Ectodermal cell (in vitro differentiated cells): ENCODE results near the gene NUP210L.
"Not testable (repeated sequence)": the region's sequence is repeated elsewhere in the genome, so short reads cannot be mapped to it uniquely, and the experiment has no call there.

Experiments used
- H3K27ac ChIP-seq: 2 replicates; pipeline ENCODE4 v1.7.0; 2013; ENCODE audit warnings: mild to moderate bottlenecking, low read depth, low read length; ENCODE audit not compliant: insufficient read depth, poor library complexity, severe bottlenecking
- H3K27me3 ChIP-seq: 2 replicates; pipeline ENCODE4 v1.7.0; 2013; ENCODE audit warnings: mild to moderate bottlenecking, low read length; ENCODE audit not compliant: insufficient read depth, control insufficient read depth, poor library complexity, severe bottlenecking
- H3K36me3 ChIP-seq: one replicate; pipeline ENCODE4 v1.7.0; 2013; ENCODE audit warnings: low read length; ENCODE audit not compliant: control insufficient read depth, insufficient read depth
- H3K4me1 ChIP-seq: one replicate; pipeline ENCODE4 v1.7.0; 2013; ENCODE audit warnings: low read length; ENCODE audit not compliant: control insufficient read depth, insufficient read depth
- H3K4me3 ChIP-seq: 2 replicates; pipeline ENCODE4 v1.7.0; 2013; ENCODE audit warnings: low read depth, low read length, control low read depth; ENCODE audit not compliant: insufficient read depth
- H3K9me3 ChIP-seq: 2 replicates; pipeline ENCODE4 v1.7.0; 2013; ENCODE audit warnings: mild to moderate bottlenecking, low read length, moderate library complexity; ENCODE audit not compliant: control insufficient read depth
- WGBS, 2 experiments: methylation state at CpG; one replicate each; pipeline ENCODE4 v1.1.7; 2013; ENCODE audit warnings: missing lambda C conversion rate in 2 of 2; 5-methylcytosine and 5-hydroxymethylcytosine counted together

The NUP210L gene

DNA sequence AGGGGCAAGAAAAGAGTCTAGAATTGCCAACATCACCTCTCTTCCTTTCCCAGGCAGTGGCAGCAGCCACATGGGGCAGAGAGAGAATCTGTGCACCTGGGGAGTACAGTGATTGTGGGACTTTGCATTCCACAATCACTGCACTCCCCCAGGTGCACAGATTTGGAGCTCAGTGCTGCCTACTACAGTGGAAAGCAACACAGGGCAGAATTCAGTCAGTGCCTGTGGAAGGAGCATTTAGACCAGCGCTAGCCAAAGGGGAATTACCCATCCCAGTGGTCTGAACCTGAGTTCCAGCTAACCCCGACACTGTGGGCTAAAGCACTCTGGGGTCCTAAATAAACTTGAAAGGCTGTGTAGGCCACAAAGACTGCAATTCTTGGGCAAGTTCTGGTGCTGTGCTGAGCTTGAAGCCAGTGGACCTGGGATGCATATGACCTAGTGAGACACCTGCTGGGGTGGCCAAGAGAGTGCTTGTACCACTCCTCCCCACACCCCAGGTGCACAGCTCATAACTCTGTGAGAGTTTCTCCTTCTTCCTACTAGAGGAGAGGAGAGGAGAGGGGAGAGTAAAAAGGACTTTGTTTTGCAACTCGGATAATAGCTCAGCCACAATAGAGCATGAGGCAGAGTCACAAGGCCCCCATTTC is 50.3 kb downstream of the NUP210L start:
- no peaks in the 10 kb centered on the region for H3K9me3 ChIP-seq
- 63 to 64% methylated on average over 3 of the region's 3 CpGs for WGBS, 2 experiments
- H3K4me1 ChIP-seq: no peaks in the 10 kb centered on the region
- no peak overlapping the region for H3K4me3 ChIP-seq
- H3K27me3 ChIP-seq: no peaks in the 10 kb centered on the region
- no peaks in the 10 kb centered on the region for H3K36me3 ChIP-seq
- H3K27ac ChIP-seq: no peak overlapping the region

GRCh38 chr1:154100141-154100540 is 54.7 kb downstream of the NUP210L start:
- not testable (repeated sequence) for H3K36me3 ChIP-seq, H3K4me1 ChIP-seq, H3K9me3 ChIP-seq, H3K4me3 ChIP-seq, H3K27me3 ChIP-seq, H3K27ac ChIP-seq
- WGBS, 2 experiments: 93% methylated on average over 5 of the region's 5 CpGs

GRCh38 chr1:154097873-154098272 is 57.0 kb downstream of the NUP210L start:
- no peaks in the 10 kb centered on the region for H3K9me3 ChIP-seq
- no peak overlapping the region for H3K27ac ChIP-seq
- H3K36me3 ChIP-seq: no peaks in the 10 kb centered on the region
- no peaks in the 10 kb centered on the region for H3K4me1 ChIP-seq
- no peaks in the 10 kb centered on the region for H3K27me3 ChIP-seq
- H3K4me3 ChIP-seq: no peak overlapping the region
- WGBS, 2 experiments: 90 to 93% methylated on average over 2 of the region's 2 CpGs

DNA sequence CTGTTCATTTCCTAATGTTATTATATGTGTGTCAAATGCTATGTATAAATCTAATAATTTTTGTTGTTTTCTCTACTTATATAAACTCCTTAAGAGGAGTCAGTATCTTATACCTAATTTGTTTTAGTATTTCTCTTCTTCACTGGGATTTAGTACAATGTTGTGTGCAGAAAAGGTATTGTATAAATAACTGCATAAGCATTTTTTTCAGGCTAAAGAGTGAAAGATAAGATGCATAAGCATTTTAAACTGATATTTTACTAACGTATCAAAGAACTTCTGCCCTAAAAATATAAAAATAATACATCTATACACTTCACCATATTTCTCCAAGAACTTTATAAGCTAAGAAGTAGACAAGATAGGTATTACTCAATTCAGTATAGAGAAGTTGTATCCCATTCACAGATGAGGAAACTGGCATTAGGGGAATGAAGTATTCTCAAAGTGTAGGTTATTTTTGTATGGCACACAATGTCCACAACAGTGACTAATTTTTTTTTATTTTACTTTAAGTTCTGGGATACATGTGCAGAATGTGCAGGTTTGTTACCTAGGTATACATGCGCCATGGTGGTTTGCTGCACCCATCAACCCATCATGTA is 59.3 kb downstream of the NUP210L start:
- no peaks in the 10 kb centered on the region for H3K36me3 ChIP-seq
- H3K9me3 ChIP-seq: no peaks in the 10 kb centered on the region
- no peak overlapping the region for H3K4me3 ChIP-seq
- 96 to 97% methylated on average over 1 of the region's 2 CpGs for WGBS, 2 experiments
- no peaks in the 10 kb centered on the region for H3K27me3 ChIP-seq
- no peak overlapping the region for H3K27ac ChIP-seq
- no peaks in the 10 kb centered on the region for H3K4me1 ChIP-seq

GRCh38 chr1:154094411-154094810 is 60.5 kb downstream of the NUP210L start:
- no peaks in the 10 kb centered on the region for H3K9me3 ChIP-seq
- WGBS, 2 experiments: 95 to 100% methylated on average over 2 to 3 of the region's 4 CpGs
- no peak overlapping the region for H3K27ac ChIP-seq
- no peak overlapping the region for H3K4me3 ChIP-seq
- H3K4me1 ChIP-seq: no peaks in the 10 kb centered on the region
- H3K27me3 ChIP-seq: no peaks in the 10 kb centered on the region
- no peaks in the 10 kb centered on the region for H3K36me3 ChIP-seq

DNA sequence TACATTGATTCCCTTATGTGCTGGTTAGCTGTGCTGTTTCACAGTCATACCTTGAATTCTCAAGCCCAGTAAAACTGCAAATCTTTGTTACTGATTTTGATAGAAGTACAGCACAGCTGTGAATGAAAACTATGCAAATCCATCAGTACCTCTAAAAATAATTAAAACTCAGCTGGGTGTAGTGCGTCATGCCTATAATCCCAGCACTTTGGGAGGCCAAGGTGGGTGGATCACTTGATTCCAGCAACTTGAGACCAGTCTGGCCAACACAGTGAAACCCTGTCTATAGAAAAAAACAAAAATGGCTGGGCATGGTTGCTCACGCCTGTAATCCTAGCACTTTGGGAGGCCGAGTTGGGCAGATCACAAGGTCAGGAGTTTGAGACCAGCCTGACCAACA is 61.2 kb downstream of the NUP210L start:
- no peaks in the 10 kb centered on the region for H3K9me3 ChIP-seq
- 94 to 95% methylated on average over 3 of the region's 3 CpGs for WGBS, 2 experiments
- H3K27me3 ChIP-seq: no peaks in the 10 kb centered on the region
- H3K36me3 ChIP-seq: no peaks in the 10 kb centered on the region
- no peak overlapping the region for H3K27ac ChIP-seq
- H3K4me1 ChIP-seq: no peaks in the 10 kb centered on the region
- no peak overlapping the region for H3K4me3 ChIP-seq

- no peaks in the 10 kb centered on the region for H3K27me3 ChIP-seq
- 74 to 82% methylated on average over 4 of the region's 7 CpGs for WGBS, 2 experiments
Measured at GRCh38 chr1:154091706-154092105, 63.2 kb downstream of the NUP210L start.

DNA sequence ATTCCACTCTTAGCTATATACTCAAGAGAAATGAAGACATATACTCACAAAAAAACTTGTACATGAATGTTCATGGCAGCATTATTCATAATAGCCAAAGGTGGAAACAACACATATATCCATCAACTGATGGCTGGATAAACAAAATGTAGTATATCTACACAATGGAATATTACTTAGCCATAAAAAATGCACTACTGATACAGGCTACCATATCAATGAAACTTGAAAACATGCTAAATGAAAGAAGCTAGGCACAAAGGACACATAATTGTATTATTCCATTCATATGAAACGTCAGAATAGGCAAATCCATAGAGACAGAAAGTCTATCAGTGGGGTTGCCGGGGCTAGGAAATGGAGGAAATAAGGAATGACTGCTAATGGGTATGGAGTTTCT is 67.3 kb downstream of the NUP210L start:
- H3K4me1 ChIP-seq: no peaks in the 10 kb centered on the region
- no peaks in the 10 kb centered on the region for H3K36me3 ChIP-seq
- 78 to 82% methylated on average over 2 of the region's 2 CpGs for WGBS, 2 experiments
- H3K4me3 ChIP-seq: no peak overlapping the region
- no peaks in the 10 kb centered on the region for H3K9me3 ChIP-seq
- H3K27ac ChIP-seq: no peak overlapping the region
- no peaks in the 10 kb centered on the region for H3K27me3 ChIP-seq

More at GRCh38 chr1:154091706-154092105, 63.2 kb downstream of the NUP210L start:
- no peak overlapping the region for H3K4me3 ChIP-seq
- H3K36me3 ChIP-seq: no peaks in the 10 kb centered on the region
- H3K4me1 ChIP-seq: no peaks in the 10 kb centered on the region
- no peaks in the 10 kb centered on the region for H3K9me3 ChIP-seq
- H3K27ac ChIP-seq: no peak overlapping the region

DNA sequence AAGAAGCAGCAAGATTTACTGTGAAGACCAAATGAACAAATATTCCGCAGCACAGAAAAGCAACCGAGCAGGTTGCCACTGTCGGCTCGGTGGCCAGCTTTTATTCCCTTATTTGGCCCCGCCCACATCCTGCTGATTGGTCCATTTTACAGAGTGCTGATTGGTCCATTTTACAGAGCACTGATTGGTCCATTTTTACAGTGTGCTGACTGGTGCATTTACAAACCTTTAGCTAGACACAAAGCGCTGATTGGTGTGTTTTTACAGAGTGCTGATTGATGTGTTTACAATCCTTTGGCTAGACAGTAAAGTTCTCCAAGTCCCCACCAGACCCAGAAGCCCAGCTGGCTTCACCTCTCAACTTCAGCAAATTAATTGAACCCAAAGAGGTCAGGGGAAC is 71.8 kb downstream of the NUP210L start:
- H3K9me3 ChIP-seq, H3K4me3 ChIP-seq, H3K27ac ChIP-seq, H3K36me3 ChIP-seq, H3K4me1 ChIP-seq, H3K27me3 ChIP-seq: not testable (repeated sequence)
- 80% methylated on average over 6 of the region's 6 CpGs for WGBS, 2 experiments

GRCh38 chr1:154081386-154082126 is 73.3 kb downstream of the NUP210L start:
- WGBS, 2 experiments: 86 to 89% methylated on average over 5 to 6 of the region's 6 CpGs
- H3K27ac ChIP-seq: no peak overlapping the region
- H3K9me3 ChIP-seq: no peaks in the 10 kb centered on the region
- no peaks in the 10 kb centered on the region for H3K27me3 ChIP-seq
- H3K4me1 ChIP-seq: no peaks in the 10 kb centered on the region
- no peaks in the 10 kb centered on the region for H3K36me3 ChIP-seq
- H3K4me3 ChIP-seq: no peak overlapping the region
